K562 (cell line): ENCODE measurements around the gene CSNK1D. TPM values are rescaled to one million over a fixed set of nuclear protein-coding genes. Genes with fewer than 3 reads are reported as not detected.

ENCODE experiments used
- ADNP ChIP-seq: fragments of 200-800 bp; sonication (Bioruptor generic); IDR thresholded peaks from 2 replicates; pipeline ENCODE4 v1.6.1; 2016; ENCODE audit warnings: missing genetic modification characterization, missing compliant biosample characterization
- CBX8 ChIP-seq: fragments of 200-600 bp; sonication (generic); IDR thresholded peaks from 2 replicates; pipeline ENCODE4 v1.6.1; 2012; ENCODE audit warnings: borderline replicate concordance, mixed run types, low read depth, mild to moderate bottlenecking, moderate library complexity, mixed read lengths, low read length, control low read depth, inconsistent platforms; ENCODE audit not compliant: poor library complexity, severe bottlenecking; ENCODE audit errors: extremely low read depth
- DDX20 ChIP-seq: fragments of 450-650 bp; IDR thresholded peaks from 2 replicates; pipeline ENCODE4 v1.6.1; 2016; ENCODE audit warnings: missing genetic modification characterization, low read depth, mild to moderate bottlenecking, missing compliant biosample characterization, moderate library complexity
- EWSR1 ChIP-seq: fragments of 450-650 bp; IDR thresholded peaks from 2 replicates; pipeline ENCODE4 v1.6.1; 2018; ENCODE audit warnings: borderline replicate concordance, mild to moderate bottlenecking, low read depth, moderate library complexity; ENCODE audit not compliant: partially characterized antibody
- FIP1L1 ChIP-seq: fragments of 200-400 bp; formaldehyde crosslinking; IDR thresholded peaks from 2 replicates; pipeline ENCODE4 v1.6.1; 2018; ENCODE audit warnings: mild to moderate bottlenecking, low read depth, low read length; ENCODE audit not compliant: poor library complexity, severe bottlenecking
- FOXK1 ChIP-seq: sonication (generic); formaldehyde crosslinking; IDR thresholded peaks from 2 replicates; pipeline ENCODE4 v1.8.0; 2022; ENCODE audit warnings: missing genetic modification reagents, mild to moderate bottlenecking, borderline replicate concordance
- GTF2F1 ChIP-seq: IDR thresholded peaks from 2 replicates; pipeline ENCODE4 v1.6.1; 2011; ENCODE audit warnings: low read depth, low read length, improper control_type of control experiment
- HNRNPK ChIP-seq: fragments of 200-400 bp; formaldehyde crosslinking; IDR thresholded peaks from one replicate; pipeline ENCODE4 v1.6.1; 2018; ENCODE audit warnings: mild to moderate bottlenecking, low read depth, low read length; ENCODE audit not compliant: poor library complexity, severe bottlenecking
- HNRNPLL ChIP-seq: fragments of 200-400 bp; formaldehyde crosslinking; IDR thresholded peaks from 2 replicates; pipeline ENCODE4 v1.6.1; 2017; ENCODE audit warnings: low read length, low read depth, mild to moderate bottlenecking; ENCODE audit not compliant: poor library complexity, severe bottlenecking
- HNRNPUL1 ChIP-seq: fragments of 200-400 bp; formaldehyde crosslinking; IDR thresholded peaks from 2 replicates; pipeline ENCODE4 v1.6.1; 2017; ENCODE audit warnings: low read length
- LCOR ChIP-seq: sonication (generic); formaldehyde crosslinking; IDR thresholded peaks from 2 replicates; pipeline ENCODE4 v1.8.0; 2022; ENCODE audit warnings: mild to moderate bottlenecking, missing genetic modification reagents
- NFRKB ChIP-seq: fragments of 450-650 bp; IDR thresholded peaks from 2 replicates; pipeline ENCODE4 v1.6.1; 2016; ENCODE audit warnings: low read depth
- NFXL1 ChIP-seq: fragments of 450-650 bp; formaldehyde crosslinking; IDR thresholded peaks from 2 replicates; pipeline ENCODE4 v1.4.0; 2021; ENCODE audit warnings: mild to moderate bottlenecking
- SAFB2 ChIP-seq: fragments of 200-400 bp; formaldehyde crosslinking; IDR thresholded peaks from 2 replicates; pipeline ENCODE4 v1.6.1; 2018; ENCODE audit warnings: borderline replicate concordance, low read length, low read depth, moderate library complexity; ENCODE audit not compliant: severe bottlenecking
- SNRNP70 ChIP-seq: fragments of 200-400 bp; formaldehyde crosslinking; optimal IDR thresholded peaks from 2 replicates; pipeline ENCODE3; 2017; ENCODE audit warnings: low read depth, low read length
- ZFPM2 ChIP-seq: fragments of 250-450 bp; sonication (Bioruptor Pico); IDR thresholded peaks from 2 replicates; pipeline ENCODE4 v1.5.1; 2022; ENCODE audit warnings: mild to moderate bottlenecking
- ZNF445 ChIP-seq: fragments of 250-450 bp; sonication (Bioruptor Pico); IDR thresholded peaks from 2 replicates; pipeline ENCODE4 v1.4.0; 2020; ENCODE audit warnings: low read depth, mild to moderate bottlenecking, moderate library complexity
- ZNF584 ChIP-seq: fragments of 200-800 bp; sonication (Bioruptor generic); IDR thresholded peaks from 2 replicates; pipeline ENCODE4 v1.6.1; 2016; ENCODE audit warnings: low read depth, mild to moderate bottlenecking, missing genetic modification characterization, missing compliant biosample characterization
- ZNF589 ChIP-seq: fragments of 200-800 bp; sonication (Bioruptor generic); IDR thresholded peaks from 2 replicates; pipeline ENCODE4 v1.6.1; 2016; ENCODE audit warnings: low read depth, missing genetic modification characterization, missing compliant biosample characterization
- ZNF785 ChIP-seq: fragments of 250-450 bp; sonication (Bioruptor Pico); IDR thresholded peaks from 2 replicates; pipeline ENCODE4 v1.4.0; 2020; ENCODE audit warnings: mild to moderate bottlenecking
- polyA plus RNA-seq, 8 experiments: library from polyadenylated mRNA; depleted of rRNA in 4 of 8; stranded (reverse) in 5 of 8; unstranded in 3 of 8; fragments of >200 nt; fragmentation: Nextera tagmentation in 2 of 8; fragmentation: Illumina TruSeq in 1 of 8; extraction: Ambion mirVana in 2 of 8; extraction: Trizol in 1 of 8; gene quantifications; 2 replicates each; pipeline versions ENCODE4 v1.2.1 to v1.2.3, GENCODE V29; 2011 to 2014; ENCODE audit warnings: inconsistent platforms in 1 of 8, missing spikeins in 1 of 8
- total RNA-seq, 7 experiments: library from RNA; depleted of rRNA in 6 of 7; stranded (reverse); fragments of >200 nt in 6 of 7; fragmentation: Illumina TruSeq in 2 of 7; extraction: Trizol in 2 of 7; gene quantifications; 2 replicates each; pipeline versions ENCODE4 v1.2.1 to v1.2.3, GENCODE V29; 2011 to 2021; ENCODE audit warnings: low replicate concordance in 1 of 7
- TF ChIP-seq, protein P1 (sequence below), 2 experiments: fragments of 450-650 bp; conservative IDR thresholded peaks; 2 replicates each; pipeline ENCODE4 v1.6.1; 2017; ENCODE audit warnings: mild to moderate bottlenecking in 2 of 2, moderate library complexity in 2 of 2
- TF ChIP-seq, protein P2 (sequence below): fragments of 250-450 bp; sonication (Bioruptor Pico); IDR thresholded peaks from 2 replicates; pipeline ENCODE4 v1.5.0; 2021
- TF ChIP-seq, protein P3 (sequence below): fragments of 250-450 bp; sonication (Bioruptor Pico); IDR thresholded peaks from 2 replicates; pipeline ENCODE4 v1.4.0; 2020; ENCODE audit warnings: mild to moderate bottlenecking, moderate library complexity, borderline replicate concordance

The CSNK1D gene
- total and polyA plus RNA-seq, 9 of the 15 experiments (the other 6 are each of a cell fraction or from before 2014, with no cell fraction given), result 6.5 to 133 (median 41.3) TPM

DNA sequence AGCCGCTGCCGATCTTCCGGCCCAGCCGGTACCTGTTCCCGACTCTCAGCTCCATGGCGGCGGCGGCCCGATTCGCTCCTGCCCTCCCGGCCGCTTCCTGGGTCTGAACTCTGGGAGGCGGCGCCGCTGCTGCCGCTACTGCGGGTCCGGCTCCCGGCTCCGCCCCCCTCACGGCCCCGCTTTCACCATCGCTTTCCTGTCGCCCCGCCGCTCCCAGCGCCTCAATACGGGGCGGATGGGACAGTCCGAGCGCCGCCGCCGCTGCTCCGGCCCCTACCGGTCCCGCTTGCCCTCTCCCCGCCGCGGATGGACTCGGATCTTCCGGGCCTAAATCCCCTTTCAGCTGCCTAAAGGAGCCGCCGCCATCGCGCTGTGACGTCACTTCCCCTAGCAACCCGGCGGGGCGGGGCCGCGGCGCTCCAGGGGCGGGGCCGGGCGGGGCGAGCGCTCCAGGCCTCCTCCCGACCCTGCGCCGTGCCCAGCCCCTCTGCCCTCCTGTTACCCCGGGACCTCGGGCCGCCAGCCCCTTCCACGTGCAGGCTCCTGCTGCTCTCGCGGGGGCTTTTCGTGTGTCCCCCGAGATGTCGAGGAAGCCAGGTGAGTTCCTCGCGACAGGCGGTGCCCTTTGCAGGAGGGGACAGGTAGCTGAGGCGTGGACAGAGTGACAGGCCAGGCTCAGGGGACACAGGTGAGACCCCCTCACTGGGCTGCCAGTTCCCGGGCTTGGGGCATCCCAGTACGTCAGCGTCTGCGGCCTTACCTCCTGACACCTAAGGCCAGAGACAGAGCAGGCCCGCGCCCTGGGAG lies at the start of gene CSNK1D (continued):
- TF ChIP-seq, protein P1, sequence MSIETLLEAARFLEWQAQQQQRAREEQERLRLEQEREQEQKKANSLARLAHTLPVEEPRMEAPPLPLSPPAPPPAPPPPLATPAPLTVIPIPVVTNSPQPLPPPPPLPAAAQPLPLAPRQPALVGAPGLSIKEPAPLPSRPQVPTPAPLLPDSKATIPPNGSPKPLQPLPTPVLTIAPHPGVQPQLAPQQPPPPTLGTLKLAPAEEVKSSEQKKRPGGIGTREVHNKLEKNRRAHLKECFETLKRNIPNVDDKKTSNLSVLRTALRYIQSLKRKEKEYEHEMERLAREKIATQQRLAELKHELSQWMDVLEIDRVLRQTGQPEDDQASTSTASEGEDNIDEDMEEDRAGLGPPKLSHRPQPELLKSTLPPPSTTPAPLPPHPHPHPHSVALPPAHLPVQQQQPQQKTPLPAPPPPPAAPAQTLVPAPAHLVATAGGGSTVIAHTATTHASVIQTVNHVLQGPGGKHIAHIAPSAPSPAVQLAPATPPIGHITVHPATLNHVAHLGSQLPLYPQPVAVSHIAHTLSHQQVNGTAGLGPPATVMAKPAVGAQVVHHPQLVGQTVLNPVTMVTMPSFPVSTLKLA (conservative IDR thresholded peaks at IDR 0.05), result peak in 1 of 2 experiments; percentile 76; a peak in 3 of 4 replicates
- TF ChIP-seq HNRNPLL (no peak), HNRNPK (peak; percentile 58), NFRKB (peak; percentile 82; the same call in 1 of the 2 replicates), CBX8 (no peak), ZNF589 (CRISPR knock-in tag) (no peak), SNRNP70 (no peak), ZFPM2 (CRISPR knock-in tag) (no peak), ZNF445 (no peak), DDX20 (tag) (no peak), HNRNPUL1 (no peak), EWSR1 (no peak), ZNF584 (CRISPR knock-in tag) (no peak), ADNP (tag) (no peak), ZNF785 (CRISPR knock-in tag) (no peak), NFXL1 (CRISPR knock-in tag) (no peak), LCOR (CRISPR knock-in tag) (peak; percentile 76), FIP1L1 (peak; percentile 37), GTF2F1 (no peak), FOXK1 (CRISPR knock-in tag) (no peak), SAFB2 (no peak)
- TF ChIP-seq, protein P2, sequence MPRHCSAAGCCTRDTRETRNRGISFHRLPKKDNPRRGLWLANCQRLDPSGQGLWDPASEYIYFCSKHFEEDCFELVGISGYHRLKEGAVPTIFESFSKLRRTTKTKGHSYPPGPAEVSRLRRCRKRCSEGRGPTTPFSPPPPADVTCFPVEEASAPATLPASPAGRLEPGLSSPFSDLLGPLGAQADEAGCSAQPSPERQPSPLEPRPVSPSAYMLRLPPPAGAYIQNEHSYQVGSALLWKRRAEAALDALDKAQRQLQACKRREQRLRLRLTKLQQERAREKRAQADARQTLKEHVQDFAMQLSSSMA, result no peak
- TF ChIP-seq, protein P3, sequence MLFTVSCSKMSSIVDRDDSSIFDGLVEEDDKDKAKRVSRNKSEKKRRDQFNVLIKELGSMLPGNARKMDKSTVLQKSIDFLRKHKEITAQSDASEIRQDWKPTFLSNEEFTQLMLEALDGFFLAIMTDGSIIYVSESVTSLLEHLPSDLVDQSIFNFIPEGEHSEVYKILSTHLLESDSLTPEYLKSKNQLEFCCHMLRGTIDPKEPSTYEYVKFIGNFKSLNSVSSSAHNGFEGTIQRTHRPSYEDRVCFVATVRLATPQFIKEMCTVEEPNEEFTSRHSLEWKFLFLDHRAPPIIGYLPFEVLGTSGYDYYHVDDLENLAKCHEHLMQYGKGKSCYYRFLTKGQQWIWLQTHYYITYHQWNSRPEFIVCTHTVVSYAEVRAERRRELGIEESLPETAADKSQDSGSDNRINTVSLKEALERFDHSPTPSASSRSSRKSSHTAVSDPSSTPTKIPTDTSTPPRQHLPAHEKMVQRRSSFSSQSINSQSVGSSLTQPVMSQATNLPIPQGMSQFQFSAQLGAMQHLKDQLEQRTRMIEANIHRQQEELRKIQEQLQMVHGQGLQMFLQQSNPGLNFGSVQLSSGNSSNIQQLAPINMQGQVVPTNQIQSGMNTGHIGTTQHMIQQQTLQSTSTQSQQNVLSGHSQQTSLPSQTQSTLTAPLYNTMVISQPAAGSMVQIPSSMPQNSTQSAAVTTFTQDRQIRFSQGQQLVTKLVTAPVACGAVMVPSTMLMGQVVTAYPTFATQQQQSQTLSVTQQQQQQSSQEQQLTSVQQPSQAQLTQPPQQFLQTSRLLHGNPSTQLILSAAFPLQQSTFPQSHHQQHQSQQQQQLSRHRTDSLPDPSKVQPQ, result no peak
